SK-N-SH treated with all-trans-retinoic acid at 6 μM for 48 hours (cell line): Measurements from ENCODE around the gene ENTR1.

Experiments used
- TSHZ2 ChIP-seq: fragments of 250-450 bp; sonication (Bioruptor Pico); IDR thresholded peaks from 2 replicates; pipeline ENCODE4 v1.5.0; 2020; ENCODE audit warnings: mild to moderate bottlenecking, moderate library complexity
- ZFP3 ChIP-seq: fragments of 250-450 bp; sonication (Bioruptor Pico); IDR thresholded peaks from 2 replicates; pipeline ENCODE4 v1.5.0; 2020; ENCODE audit warnings: mild to moderate bottlenecking, moderate library complexity

GRCh38 chr9:136453326-136453725 is 42.9 kb upstream of the ENTR1 start:
- TF ChIP-seq ZFP3 (CRISPR knock-in tag) (no peak), TSHZ2 (CRISPR knock-in tag) (no peak)
